OCI-LY3 (cell line): Measurements from ENCODE around the gene SDK1.

Source experiments
- H2AFZ ChIP-seq: fragments of 200-600, 300-600 bp; shearing (Covaris generic); 2 replicates; pipeline ENCODE4 v1.6.0; 2014; ENCODE audit warnings: antibody characterized with exemption, low read depth, low read length
- H3K27ac ChIP-seq: fragments of 200-600, 300-600 bp; sonication (generic); 2 replicates; pipeline ENCODE4 v1.5.1; 2014; ENCODE audit warnings: mild to moderate bottlenecking, low read length, moderate library complexity, mixed read lengths
- H3K27me3 ChIP-seq: fragments of 200-600, 300-600 bp; sonication (generic); 2 replicates; pipeline ENCODE4 v1.6.1; 2014; ENCODE audit warnings: low read depth, low read length, mixed read lengths
- H3K36me3 ChIP-seq: fragments of 200-600, 300-600 bp; sonication (generic); replicated peaks from 2 replicates; pipeline ENCODE3; 2014; ENCODE audit warnings: low read depth, low read length, mixed read lengths
- H3K4me1 ChIP-seq: fragments of 300-600, 200-600 bp; sonication (generic); 2 replicates; pipeline ENCODE4 v1.6.1; 2014; ENCODE audit warnings: low read length, mixed read lengths
- H3K4me2 ChIP-seq: fragments of 200-600, 300-600 bp; sonication (generic); 2 replicates; pipeline ENCODE4 v1.6.1; 2014; ENCODE audit warnings: low read length, mixed read lengths
- H3K4me3 ChIP-seq: fragments of 300-600, 200-600 bp; sonication (generic); 2 replicates; pipeline ENCODE4 v1.5.1; 2014; ENCODE audit warnings: antibody characterized with exemption, mild to moderate bottlenecking, low read length, moderate library complexity
- H3K79me2 ChIP-seq: fragments of 300-600, 200-600 bp; shearing (Covaris generic); 2 replicates; pipeline ENCODE4 v1.6.1; 2014; ENCODE audit warnings: mild to moderate bottlenecking, low read length, mixed read lengths
- H3K9ac ChIP-seq: fragments of 300-600, 200-600 bp; shearing (Covaris generic); 2 replicates; pipeline ENCODE4 v1.6.0; 2014; ENCODE audit warnings: mild to moderate bottlenecking, low read length, moderate library complexity
- H3K9me3 ChIP-seq: fragments of 200-600, 300-600 bp; shearing (Covaris generic); 2 replicates; pipeline ENCODE4 v1.6.1; 2014; ENCODE audit warnings: low read length, mixed read lengths; ENCODE audit not compliant: insufficient read depth
- H4K20me1 ChIP-seq: fragments of 200-600, 300-600 bp; sonication (generic); 2 replicates; pipeline ENCODE4 v1.6.1; 2016; ENCODE audit warnings: low read length, mixed read lengths; ENCODE audit not compliant: insufficient read depth
- CTCF ChIP-seq: fragments of 200-600, 300-600 bp; sonication (generic); IDR thresholded peaks from 2 replicates; pipeline ENCODE4 v1.5.1; 2014; ENCODE audit warnings: antibody characterized with exemption, low read length, low read depth
- EZH2phosphoT487 ChIP-seq: fragments of 200-600 bp; shearing (Covaris generic); IDR thresholded peaks from 2 replicates; pipeline ENCODE4 v1.6.1; 2018; ENCODE audit warnings: antibody characterized with exemption, mixed run types, low read depth

Gene SDK1

GRCh38 chr7:3795141-3795540 is 494.1 kb downstream of the SDK1 start:
- H3K9me3 ChIP-seq, result no peaks in the 10 kb centered on the region
- no peaks in the 10 kb centered on the region for H3K4me1 ChIP-seq
- no peak overlapping the region for H2AFZ ChIP-seq
- no peak overlapping the region for H3K9ac ChIP-seq
- no peak overlapping the region for H3K4me3 ChIP-seq
- no peaks in the 10 kb centered on the region for H3K36me3 ChIP-seq
- H3K4me2 ChIP-seq, result no peak overlapping the region
- H3K79me2 ChIP-seq, result no peaks in the 10 kb centered on the region
- no peaks in the 10 kb centered on the region for H3K27me3 ChIP-seq
- H3K27ac ChIP-seq, result no peak overlapping the region
- no peaks in the 10 kb centered on the region for H4K20me1 ChIP-seq
- TF ChIP-seq EZH2phosphoT487 (no peak), CTCF (no peak)

- TF ChIP-seq CTCF (no peak), EZH2phosphoT487 (no peak)
- H3K9ac ChIP-seq, result no peak overlapping the region
- no peak overlapping the region for H3K4me2 ChIP-seq
- no peaks in the 10 kb centered on the region for H3K79me2 ChIP-seq
- H3K4me3 ChIP-seq, result no peak overlapping the region
- no peaks in the 10 kb centered on the region for H3K27me3 ChIP-seq
- H3K36me3 ChIP-seq, result no peaks in the 10 kb centered on the region
- H3K27ac ChIP-seq, result no peak overlapping the region
- no peaks in the 10 kb centered on the region for H3K9me3 ChIP-seq
- no peaks in the 10 kb centered on the region for H4K20me1 ChIP-seq
- H3K4me1 ChIP-seq, result no peaks in the 10 kb centered on the region
- H2AFZ ChIP-seq, result no peak overlapping the region
Observed at GRCh38 chr7:3795781-3796180, 494.7 kb downstream of the SDK1 start.

GRCh38 chr7:3805151-3805550 is 504.1 kb downstream of the SDK1 start:
- Histone ChIP-seq H3K9ac (no peak overlapping the region), H3K9me3 (no peaks in the 10 kb centered on the region), H3K27me3 (no peaks in the 10 kb centered on the region), H3K36me3 (no peaks in the 10 kb centered on the region), H3K4me1 (no peaks in the 10 kb centered on the region), H2AFZ (no peak overlapping the region), H3K4me3 (no peak overlapping the region), H3K27ac (no peak overlapping the region), H4K20me1 (no peaks in the 10 kb centered on the region), H3K79me2 (no peaks in the 10 kb centered on the region), H3K4me2 (no peak overlapping the region)
- TF ChIP-seq EZH2phosphoT487, result no peak
- TF ChIP-seq CTCF, result no peak

DNA sequence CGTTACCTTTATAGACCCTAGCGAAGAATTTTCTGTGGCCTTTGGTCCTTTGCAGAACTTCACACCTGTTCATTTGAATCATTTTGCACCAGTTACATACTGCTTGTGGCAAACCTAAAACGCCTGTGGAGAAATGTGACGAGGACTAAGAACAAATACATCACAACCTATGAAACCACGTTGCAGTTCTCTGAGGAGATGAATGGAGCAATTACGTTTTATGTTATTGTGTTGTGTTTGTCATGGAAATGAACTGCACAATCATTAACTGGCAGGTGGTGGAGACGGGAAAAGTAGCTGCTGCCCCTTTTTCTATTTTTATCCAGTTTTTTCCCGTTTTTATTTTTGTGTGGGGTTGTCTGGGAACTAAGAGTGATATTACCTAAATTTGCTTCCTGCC is 505.5 kb downstream of the SDK1 start:
- no peaks in the 10 kb centered on the region for H3K36me3 ChIP-seq
- no peak overlapping the region for H3K4me3 ChIP-seq
- no peaks in the 10 kb centered on the region for H3K4me1 ChIP-seq
- no peaks in the 10 kb centered on the region for H4K20me1 ChIP-seq
- no peak overlapping the region for H3K9ac ChIP-seq
- no peak overlapping the region for H3K4me2 ChIP-seq
- TF ChIP-seq EZH2phosphoT487 (no peak), CTCF (no peak)
- H3K27me3 ChIP-seq, result no peaks in the 10 kb centered on the region
- no peak overlapping the region for H3K27ac ChIP-seq
- H3K9me3 ChIP-seq, result no peaks in the 10 kb centered on the region
- H3K79me2 ChIP-seq, result no peaks in the 10 kb centered on the region
- H2AFZ ChIP-seq, result no peak overlapping the region
